Tibial nerve (tissue), 4 donors: ENCODE results near the gene C1orf198. TPM values are rescaled to one million over a fixed set of nuclear protein-coding genes. Genes with fewer than 3 reads are reported as not detected.

Experiments
- DNase-seq, 2 donors: peaks; one replicate each; pipeline ENCODE4 v3.0.0-alpha.2; 2019; ENCODE audit warnings: low spot score in 2 of 2
- H3K27ac ChIP-seq, 4 donors: fragments of 200-600 bp; sonication (generic) in 3 of 4; one replicate each; pipeline ENCODE4 v1.5.1; 2017 to 2019; ENCODE audit warnings: mild to moderate bottlenecking in 1 of 4
- H3K27me3 ChIP-seq, 2 donors: fragments of 200-600 bp; sonication (generic) in 1 of 2; one replicate each; pipeline versions ENCODE4 v1.5.1 to v1.6.0; 2017 to 2019
- H3K36me3 ChIP-seq, 3 donors: fragments of 200-600 bp; sonication (generic); one replicate each; pipeline ENCODE4 v1.5.1; 2018 to 2019
- H3K4me1 ChIP-seq, 4 donors: fragments of 200-600 bp; sonication (generic) in 3 of 4; one replicate each; pipeline ENCODE4 v1.5.1; 2017 to 2019
- H3K4me3 ChIP-seq, 4 donors: fragments of 200-600 bp; sonication (generic) in 3 of 4; one replicate each; pipeline ENCODE4 v1.5.1; 2017 to 2019; ENCODE audit warnings: mild to moderate bottlenecking in 1 of 4, moderate library complexity in 1 of 4
- H3K9me3 ChIP-seq, 4 donors: fragments of 200-600 bp; sonication (generic) in 3 of 4; one replicate each; pipeline ENCODE4 v1.5.1; 2017 to 2019
- EP300 ChIP-seq, 2 donors: sonication (generic); formaldehyde crosslinking; IDR thresholded peaks; one replicate each; pipeline ENCODE4 v1.6.1; 2017; ENCODE audit warnings: antibody characterized with exemption in 2 of 2, mild to moderate bottlenecking in 1 of 2
- POLR2A ChIP-seq, 2 donors: fragments of 450-650 bp; IDR thresholded peaks; one replicate each; pipeline ENCODE4 v1.6.1; 2017; ENCODE audit warnings: antibody characterized with exemption in 2 of 2, mild to moderate bottlenecking in 2 of 2, moderate library complexity in 2 of 2
- WGBS, 2 donors: methylation state at CpG; one replicate each; pipeline ENCODE4 v1.1.5; 2018; 5-methylcytosine and 5-hydroxymethylcytosine counted together
- total RNA-seq, 4 donors: library from RNA; depleted of rRNA; stranded (reverse); fragments of >200 nt; gene quantifications; one replicate each; pipeline ENCODE4 v1.1.0, GENCODE V29; 2016
- TF ChIP-seq, protein P1 (sequence below), 5 experiments: fragments of 200-600 bp in 3 of 5; fragments of 450-650 bp in 2 of 5; sonication (generic) in 3 of 5; IDR thresholded peaks; one replicate each; pipeline ENCODE4 v1.5.1; 2016 to 2019; ENCODE audit warnings: antibody characterized with exemption in 5 of 5, mild to moderate bottlenecking in 3 of 5, moderate library complexity in 2 of 5

Gene C1orf198
- total RNA-seq, 4 donors from 2014 or later: 91.9 to 162 (median 113) TPM

GRCh38 chr1:230822092-230822581 lies 46.2 kb downstream of the C1orf198 start:
- peak overlapping the region in 2 of 4 donors; percentile 83 to 86 for H3K27ac ChIP-seq
- 52 to 69% methylated on average over 13 of the region's 13 CpGs for WGBS, 2 donors
- H3K4me3 ChIP-seq: no peak overlapping the region
- peaks cover 0 to 59% (median 25%) of the 10 kb centered on the region in 4 donors for H3K4me1 ChIP-seq
- H3K9me3 ChIP-seq: no peaks in the 10 kb centered on the region
- DNase-seq: peak; percentile 50 to 65
- H3K36me3 ChIP-seq: no peaks in the 10 kb centered on the region
- H3K27me3 ChIP-seq: no peaks in the 10 kb centered on the region
- TF ChIP-seq POLR2A (IDR thresholded peaks at IDR 0.05): no peak
- TF ChIP-seq, protein P1, sequence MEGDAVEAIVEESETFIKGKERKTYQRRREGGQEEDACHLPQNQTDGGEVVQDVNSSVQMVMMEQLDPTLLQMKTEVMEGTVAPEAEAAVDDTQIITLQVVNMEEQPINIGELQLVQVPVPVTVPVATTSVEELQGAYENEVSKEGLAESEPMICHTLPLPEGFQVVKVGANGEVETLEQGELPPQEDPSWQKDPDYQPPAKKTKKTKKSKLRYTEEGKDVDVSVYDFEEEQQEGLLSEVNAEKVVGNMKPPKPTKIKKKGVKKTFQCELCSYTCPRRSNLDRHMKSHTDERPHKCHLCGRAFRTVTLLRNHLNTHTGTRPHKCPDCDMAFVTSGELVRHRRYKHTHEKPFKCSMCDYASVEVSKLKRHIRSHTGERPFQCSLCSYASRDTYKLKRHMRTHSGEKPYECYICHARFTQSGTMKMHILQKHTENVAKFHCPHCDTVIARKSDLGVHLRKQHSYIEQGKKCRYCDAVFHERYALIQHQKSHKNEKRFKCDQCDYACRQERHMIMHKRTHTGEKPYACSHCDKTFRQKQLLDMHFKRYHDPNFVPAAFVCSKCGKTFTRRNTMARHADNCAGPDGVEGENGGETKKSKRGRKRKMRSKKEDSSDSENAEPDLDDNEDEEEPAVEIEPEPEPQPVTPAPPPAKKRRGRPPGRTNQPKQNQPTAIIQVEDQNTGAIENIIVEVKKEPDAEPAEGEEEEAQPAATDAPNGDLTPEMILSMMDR (IDR thresholded peaks at IDR 0.05): no peak
- TF ChIP-seq EP300 (IDR thresholded peaks at IDR 0.05): peak in 1 of 2 donors; percentile 66

GRCh38 chr1:230821346-230821745 lies 47.0 kb downstream of the C1orf198 start:
- peaks cover 0 to 51% (median 18%) of the 10 kb centered on the region in 4 donors for H3K4me1 ChIP-seq

DNA sequence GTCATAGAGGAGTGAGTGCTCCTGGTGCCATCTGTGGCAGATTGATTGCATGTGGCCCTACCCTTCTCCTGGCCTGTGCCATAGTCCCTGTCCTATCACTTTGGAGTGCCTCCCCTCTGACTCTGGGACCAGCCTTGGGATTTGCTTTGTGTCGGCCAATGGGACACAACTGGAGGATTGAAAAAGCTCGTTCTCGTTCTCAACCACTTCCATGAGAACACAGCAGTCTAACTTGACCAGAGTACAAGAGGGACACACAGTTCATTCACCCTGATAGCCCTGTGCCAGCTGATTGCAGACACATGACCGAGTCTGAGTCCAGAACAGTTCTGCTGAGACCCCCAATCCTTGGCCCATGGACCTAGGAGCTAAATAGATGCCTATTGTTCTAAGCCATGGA lies 47.8 kb downstream of the C1orf198 start:
- Histone ChIP-seq H3K27me3 (no peaks in the 10 kb centered on the region), H3K4me3 (no peak overlapping the region), H3K36me3 (no peaks in the 10 kb centered on the region), H3K9me3 (no peaks in the 10 kb centered on the region), H3K27ac (peak overlapping the region in 1 of 4 donors; percentile 86), H3K4me1 (peaks cover 0 to 44% (median 10%) of the 10 kb centered on the region in 4 donors)
- WGBS, 2 donors: 49 to 50% methylated on average over 4 of the region's 4 CpGs
- TF ChIP-seq, protein P1 (IDR thresholded peaks at IDR 0.05): no peak
- TF ChIP-seq EP300 (IDR thresholded peaks at IDR 0.05): no peak
- no peak for TF ChIP-seq POLR2A (IDR thresholded peaks at IDR 0.05)
- no peak for DNase-seq

More at GRCh38 chr1:230821346-230821745, 47.0 kb downstream of the C1orf198 start:
- H3K4me3 ChIP-seq: no peak overlapping the region
- H3K36me3 ChIP-seq: no peaks in the 10 kb centered on the region
- TF ChIP-seq EP300 (IDR thresholded peaks at IDR 0.05) (no peak), POLR2A (IDR thresholded peaks at IDR 0.05) (no peak)
- TF ChIP-seq, protein P1 (IDR thresholded peaks at IDR 0.05): no peak
- H3K9me3 ChIP-seq: no peaks in the 10 kb centered on the region
- DNase-seq: no peak
- H3K27ac ChIP-seq: peak overlapping the region in 1 of 4 donors; percentile 86
- WGBS, 2 donors: 52 to 64% methylated on average over 4 of the region's 4 CpGs
- H3K27me3 ChIP-seq: no peaks in the 10 kb centered on the region

- Histone ChIP-seq H3K36me3 (no peaks in the 10 kb centered on the region), H3K4me3 (no peak overlapping the region), H3K9me3 (no peaks in the 10 kb centered on the region), H3K4me1 (peaks cover 0 to 38% (median 6%) of the 10 kb centered on the region in 4 donors), H3K27me3 (no peaks in the 10 kb centered on the region), H3K27ac (no peak overlapping the region)
- WGBS, 2 donors: 90 to 95% methylated on average over 4 of the region's 4 CpGs
- no peak for DNase-seq
- TF ChIP-seq EP300 (IDR thresholded peaks at IDR 0.05): no peak
- no peak for TF ChIP-seq POLR2A (IDR thresholded peaks at IDR 0.05)
- TF ChIP-seq, protein P1 (IDR thresholded peaks at IDR 0.05): no peak
Observed at GRCh38 chr1:230819976-230820375, 48.3 kb downstream of the C1orf198 start.

GRCh38 chr1:230818901-230819300 lies 49.4 kb downstream of the C1orf198 start:
- DNase-seq: no peak
- TF ChIP-seq POLR2A (IDR thresholded peaks at IDR 0.05) (no peak), EP300 (IDR thresholded peaks at IDR 0.05) (no peak)
- TF ChIP-seq, protein P1 (IDR thresholded peaks at IDR 0.05): no peak
- Histone ChIP-seq H3K27me3 (no peaks in the 10 kb centered on the region), H3K9me3 (no peaks in the 10 kb centered on the region), H3K27ac (no peak overlapping the region), H3K4me1 (peaks cover 0 to 27% (median under 1%) of the 10 kb centered on the region in 4 donors), H3K36me3 (no peaks in the 10 kb centered on the region), H3K4me3 (no peak overlapping the region)
- 92 to 94% methylated on average over 6 of the region's 6 CpGs for WGBS, 2 donors
